Thyroid gland (tissue), 4 donors: ENCODE results near the gene CRYBA4. TPM values are rescaled to one million over a fixed set of nuclear protein-coding genes. Genes with fewer than 3 reads are reported as not detected.

Experiments used
- DNase-seq, 2 donors: peaks; one replicate each; pipeline ENCODE4 v3.0.0-alpha.2; 2019
- H3K27ac ChIP-seq, 3 donors: fragments of 200-600 bp; sonication (generic); 1 replicate in 2 of 3; 2 replicates in 1 of 3; pipeline ENCODE4 v1.5.1; 2016 to 2019; ENCODE audit warnings: mild to moderate bottlenecking in 1 of 3, moderate library complexity in 1 of 3
- H3K27me3 ChIP-seq: fragments of 200-600 bp; sonication (generic); one replicate; pipeline ENCODE4 v1.5.1; 2019
- H3K36me3 ChIP-seq, 2 donors: fragments of 200-600 bp; sonication (generic); one replicate each; pipeline ENCODE4 v1.5.1; 2016 to 2019
- H3K4me1 ChIP-seq, 2 donors: fragments of 200-600 bp; sonication (generic); one replicate each; pipeline ENCODE4 v1.5.1; 2017 to 2019
- H3K4me3 ChIP-seq, 3 donors: fragments of 200-600 bp; sonication (generic); replicated peaks in 1 of 3; 1 replicate in 2 of 3; 2 replicates in 1 of 3; pipeline ENCODE4 v1.5.1; 2016; ENCODE audit warnings: mild to moderate bottlenecking in 1 of 3
- H3K9me3 ChIP-seq: fragments of 200-600 bp; sonication (generic); one replicate; pipeline ENCODE4 v1.5.1; 2017
- CTCF ChIP-seq, 6 experiments: fragments of 200-600 bp in 3 of 6; fragments of 450-650 bp in 3 of 6; sonication (generic) in 3 of 6; IDR thresholded peaks; one replicate each; pipeline ENCODE4 v1.5.1; 2016 to 2019; ENCODE audit warnings: antibody characterized with exemption in 6 of 6, mild to moderate bottlenecking in 2 of 6, inconsistent platforms in 1 of 6, moderate library complexity in 1 of 6
- POLR2A ChIP-seq, 2 donors: fragments of 450-650 bp; IDR thresholded peaks; one replicate each; pipeline ENCODE4 v1.6.1; 2017; ENCODE audit warnings: antibody characterized with exemption in 2 of 2, mild to moderate bottlenecking in 2 of 2, moderate library complexity in 1 of 2
- WGBS, 2 donors: methylation state at CpG; one replicate each; pipeline ENCODE4 v1.1.5; 2017; 5-methylcytosine and 5-hydroxymethylcytosine counted together
- intact Hi-C: fragments of 100-400 bp; cut with DNase I; formaldehyde crosslinking; loops from one replicate; pipeline ENCODE4 v1.15.1; 2023
- total RNA-seq, 4 donors: library from RNA; depleted of rRNA; stranded (reverse); fragments of >200 nt; gene quantifications; one replicate each; pipeline ENCODE4 v1.2.3, GENCODE V29; 2016

The CRYBA4 gene
- total RNA-seq, 4 donors from 2014 or later = not detected

DNA sequence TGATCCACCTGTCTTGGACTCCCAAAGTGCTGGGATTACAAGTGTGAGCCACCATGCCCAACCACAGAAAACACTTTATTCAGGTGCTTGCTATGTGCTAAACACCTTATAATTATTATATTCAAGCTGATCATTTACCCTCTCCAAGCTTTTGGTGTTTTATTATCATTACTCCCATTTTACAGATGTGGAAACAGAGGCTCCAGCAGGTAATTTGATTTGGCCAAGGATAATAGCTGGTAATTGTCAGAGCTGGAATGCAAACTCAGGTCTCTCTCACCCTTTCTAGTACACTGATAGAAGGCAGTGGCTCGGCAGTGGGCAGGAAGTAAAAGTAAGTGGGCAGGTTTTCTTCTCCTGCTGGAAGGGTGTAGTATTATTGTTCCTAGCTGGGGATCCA lies 28.0 kb upstream of the CRYBA4 start:
- no peaks in the 10 kb centered on the region for H3K27me3 ChIP-seq
- intact Hi-C loops = no loop called here
- no peaks in the 10 kb centered on the region for H3K9me3 ChIP-seq
- DNase-seq = no peak
- TF ChIP-seq POLR2A (IDR thresholded peaks at IDR 0.05) (no peak), CTCF (IDR thresholded peaks at IDR 0.05) (no peak)
- WGBS, 2 donors = 29 to 52% methylated on average over 1 of the region's 1 CpG
- H3K4me1 ChIP-seq = peaks cover 7 to 9% of the 10 kb centered on the region in 2 donors
- no peaks in the 10 kb centered on the region for H3K36me3 ChIP-seq
- H3K4me3 ChIP-seq = no peak overlapping the region
- no peak overlapping the region for H3K27ac ChIP-seq

GRCh38 chr22:26597026-26597425 lies 24.7 kb upstream of the CRYBA4 start:
- DNase-seq = no peak
- H3K4me3 ChIP-seq = no peak overlapping the region
- intact Hi-C loops = no loop called here
- no peaks in the 10 kb centered on the region for H3K36me3 ChIP-seq
- H3K27ac ChIP-seq = no peak overlapping the region
- no peaks in the 10 kb centered on the region for H3K4me1 ChIP-seq
- H3K27me3 ChIP-seq = no peaks in the 10 kb centered on the region
- no peaks in the 10 kb centered on the region for H3K9me3 ChIP-seq
- 86% methylated on average over 4 of the region's 4 CpGs for WGBS, 2 donors
- no peak for TF ChIP-seq CTCF (IDR thresholded peaks at IDR 0.05)
- TF ChIP-seq POLR2A (IDR thresholded peaks at IDR 0.05) = no peak

DNA sequence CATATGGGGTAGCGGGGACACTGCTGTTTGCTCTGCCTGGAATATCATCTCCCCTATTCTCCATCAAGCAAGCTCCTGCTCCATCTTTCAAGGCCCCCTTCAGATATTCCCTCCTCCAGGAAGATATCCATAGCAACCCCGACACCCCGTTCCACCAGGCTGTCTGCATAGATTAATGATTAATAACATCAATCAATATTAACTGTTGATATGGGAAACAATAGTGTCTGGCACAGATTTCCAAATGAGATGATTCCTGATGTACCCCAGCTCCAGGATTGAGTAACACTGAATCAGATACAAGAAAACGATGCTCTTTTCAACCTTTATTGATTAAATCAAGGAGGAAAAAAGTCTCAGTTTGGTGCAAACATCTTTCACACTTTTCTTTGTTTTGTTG lies 24.3 kb upstream of the CRYBA4 start:
- Histone ChIP-seq H3K27me3 (no peaks in the 10 kb centered on the region), H3K27ac (no peak overlapping the region), H3K4me1 (no peaks in the 10 kb centered on the region), H3K36me3 (no peaks in the 10 kb centered on the region), H3K9me3 (no peaks in the 10 kb centered on the region), H3K4me3 (no peak overlapping the region)
- TF ChIP-seq POLR2A (IDR thresholded peaks at IDR 0.05) (no peak), CTCF (IDR thresholded peaks at IDR 0.05) (no peak)
- intact Hi-C loops = no loop called here
- DNase-seq = no peak
- 90 to 93% methylated on average over 4 of the region's 4 CpGs for WGBS, 2 donors

DNA sequence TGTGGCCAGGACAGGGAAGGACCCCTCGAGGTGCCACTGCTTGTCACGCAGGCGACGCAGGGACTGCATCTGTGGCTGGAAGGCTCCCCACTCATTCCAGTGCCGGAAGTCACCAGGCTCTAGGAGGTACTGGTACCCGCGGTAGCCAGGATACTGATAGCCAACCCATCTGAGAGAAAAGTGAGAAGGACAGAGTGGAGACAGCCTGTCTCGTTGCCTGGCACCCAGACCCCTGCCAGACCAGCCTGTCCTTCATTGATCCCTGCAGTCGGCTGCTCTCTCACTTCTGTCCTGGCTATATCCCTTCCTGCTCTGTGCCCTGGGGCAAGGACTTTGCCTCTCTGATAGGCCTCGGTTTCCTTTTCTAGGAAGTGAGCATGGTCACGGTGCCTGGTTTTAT lies 22.3 kb upstream of the CRYBA4 start:
- intact Hi-C loops = no loop called here
- 74 to 84% methylated on average over 11 of the region's 11 CpGs for WGBS, 2 donors
- H3K4me3 ChIP-seq = no peak overlapping the region
- TF ChIP-seq CTCF (IDR thresholded peaks at IDR 0.05) (no peak), POLR2A (IDR thresholded peaks at IDR 0.05) (no peak)
- H3K4me1 ChIP-seq = no peaks in the 10 kb centered on the region
- H3K36me3 ChIP-seq = no peaks in the 10 kb centered on the region
- no peaks in the 10 kb centered on the region for H3K9me3 ChIP-seq
- no peak for DNase-seq
- H3K27me3 ChIP-seq = no peaks in the 10 kb centered on the region
- H3K27ac ChIP-seq = no peak overlapping the region

- Histone ChIP-seq H3K9me3 (no peaks in the 10 kb centered on the region), H3K4me3 (no peak overlapping the region), H3K27me3 (no peaks in the 10 kb centered on the region), H3K4me1 (no peaks in the 10 kb centered on the region), H3K36me3 (no peaks in the 10 kb centered on the region), H3K27ac (no peak overlapping the region)
- no peak for DNase-seq
- 80 to 91% methylated on average over 10 to 12 of the region's 12 CpGs for WGBS, 2 donors
- intact Hi-C loops = no loop called here
- TF ChIP-seq CTCF (IDR thresholded peaks at IDR 0.05) = no peak
- no peak for TF ChIP-seq POLR2A (IDR thresholded peaks at IDR 0.05)
Measured at GRCh38 chr22:26601726-26602125, 20.0 kb upstream of the CRYBA4 start.
